ENCODE measurements around the gene DRAP1. TPM values are rescaled to one million over a fixed set of nuclear protein-coding genes. Genes with fewer than 3 reads are reported as not detected.

Gene DRAP1
- total RNA-seq, 1 donor from 2014 or later: 118 TPM

- no peaks in the 10 kb centered on the region for H3K9me3 Mint-ChIP-seq
- peak within 1 kb of the TSS; percentile 88 for H3K4me3 Mint-ChIP-seq (ENCODE audit: low read depth)
- H3K4me1 Mint-ChIP-seq (ENCODE audit: low read depth): peaks cover 19% of the 10 kb centered on the region
- intact Hi-C loops (cut with micrococcal nuclease): loop anchor here (1.0 to 2.0 kb wide), 4 partner anchors 10 to 59 kb away; partner anchors contain the start of genes FOSL1 and SART1
- no peak for DNase-seq (ENCODE audit: low spot score)
- H3K27me3 Mint-ChIP-seq (ENCODE audit: low read depth): no peaks in the 10 kb centered on the region
- peak within 1 kb of the TSS; percentile 85 for H3K27ac Mint-ChIP-seq
- H3K36me3 Mint-ChIP-seq (ENCODE audit: low read depth): peaks cover 39% of the 10 kb centered on the region
These were observed 750 bp upstream of the DRAP1 start, which contains the start of gene C11orf68 for GRCh38 chr11:65918211-65919140. C11orf68 (minus strand) TSS chr11:65919062; CDS start chr11:65919031, 31 bp downstream.

- H3K27me3 Mint-ChIP-seq (ENCODE audit: low read depth): no peaks in the 10 kb centered on the region
- no peaks in the 10 kb centered on the region for H3K9me3 Mint-ChIP-seq
- peak overlapping the region; percentile 85 for H3K27ac Mint-ChIP-seq
- H3K4me1 Mint-ChIP-seq (ENCODE audit: low read depth): peaks cover 19% of the 10 kb centered on the region
- intact Hi-C loops (cut with micrococcal nuclease): loop anchor here (1.0 to 2.0 kb wide), 4 partner anchors 9 to 60 kb away; partner anchors contain the start of genes FOSL1 and SART1
- peak overlapping the region; percentile 88 for H3K4me3 Mint-ChIP-seq (ENCODE audit: low read depth)
- peaks cover 40% of the 10 kb centered on the region for H3K36me3 Mint-ChIP-seq (ENCODE audit: low read depth)
- no peak for DNase-seq (ENCODE audit: low spot score)
These were observed 546 bp downstream of the DRAP1 start for GRCh38 chr11:65919573-65920371.

- intact Hi-C loops (cut with micrococcal nuclease): no loop called here
- H3K9me3 Mint-ChIP-seq: no peaks in the 10 kb centered on the region
- no peak for DNase-seq (ENCODE audit: low spot score)
- H3K4me1 Mint-ChIP-seq (ENCODE audit: low read depth): peaks cover 15% of the 10 kb centered on the region
- no peaks in the 10 kb centered on the region for H3K27me3 Mint-ChIP-seq (ENCODE audit: low read depth)
- H3K36me3 Mint-ChIP-seq (ENCODE audit: low read depth): peaks cover 40% of the 10 kb centered on the region
- peak overlapping the region; percentile 85 for H3K27ac Mint-ChIP-seq
- H3K4me3 Mint-ChIP-seq (ENCODE audit: low read depth): peak overlapping the region; percentile 88
These were observed 1.2 kb downstream of the DRAP1 start for GRCh38 chr11:65920372-65920802.

- H3K9me3 Mint-ChIP-seq: no peaks in the 10 kb centered on the region
- no peak overlapping the region for H3K27ac Mint-ChIP-seq
- intact Hi-C loops (cut with micrococcal nuclease): no loop called here
These were observed 1.9 kb downstream of the DRAP1 start for GRCh38 chr11:65921033-65921555.

GRCh38 chr11:65921876-65922275, 2.6 kb downstream of the DRAP1 start:
- no peak overlapping the region for H3K27ac Mint-ChIP-seq
- no peaks in the 10 kb centered on the region for H3K9me3 Mint-ChIP-seq

More at GRCh38 chr11:65921033-65921555, 1.9 kb downstream of the DRAP1 start:
- no peak for DNase-seq (ENCODE audit: low spot score)
- H3K36me3 Mint-ChIP-seq (ENCODE audit: low read depth): peaks cover 40% of the 10 kb centered on the region
- H3K27me3 Mint-ChIP-seq (ENCODE audit: low read depth): no peaks in the 10 kb centered on the region
- peak overlapping the region; percentile 88 for H3K4me3 Mint-ChIP-seq (ENCODE audit: low read depth)
- H3K4me1 Mint-ChIP-seq (ENCODE audit: low read depth): peaks cover 13% of the 10 kb centered on the region

GRCh38 chr11:65922565-65922964, 3.3 kb downstream of the DRAP1 start:
- peaks cover 30% of the 10 kb centered on the region for H3K36me3 Mint-ChIP-seq (ENCODE audit: low read depth)
- intact Hi-C loops (cut with micrococcal nuclease): no loop called here
- no peaks in the 10 kb centered on the region for H3K27me3 Mint-ChIP-seq (ENCODE audit: low read depth)
- no peak overlapping the region for H3K27ac Mint-ChIP-seq
- no peaks in the 10 kb centered on the region for H3K9me3 Mint-ChIP-seq
- no peak for DNase-seq (ENCODE audit: low spot score)
- H3K4me3 Mint-ChIP-seq (ENCODE audit: low read depth): no peak overlapping the region
- H3K4me1 Mint-ChIP-seq (ENCODE audit: low read depth): peaks cover 13% of the 10 kb centered on the region

More at GRCh38 chr11:65921876-65922275, 2.6 kb downstream of the DRAP1 start:
- no peak for DNase-seq (ENCODE audit: low spot score)
- Mint-ChIP-seq H3K4me3 (ENCODE audit: low read depth) (no peak overlapping the region), H3K4me1 (ENCODE audit: low read depth) (peaks cover 11% of the 10 kb centered on the region), H3K36me3 (ENCODE audit: low read depth) (peaks cover 34% of the 10 kb centered on the region), H3K27me3 (ENCODE audit: low read depth) (no peaks in the 10 kb centered on the region)
- intact Hi-C loops (cut with micrococcal nuclease): no loop called here

GRCh38 chr11:65925397-65925796, 6.2 kb downstream of the DRAP1 start:
- Mint-ChIP-seq H3K4me3 (ENCODE audit: low read depth) (no peak overlapping the region), H3K36me3 (ENCODE audit: low read depth) (peaks cover 23% of the 10 kb centered on the region), H3K4me1 (ENCODE audit: low read depth) (peaks cover 24% of the 10 kb centered on the region), H3K27me3 (ENCODE audit: low read depth) (no peaks in the 10 kb centered on the region), H3K9me3 (no peaks in the 10 kb centered on the region), H3K27ac (no peak overlapping the region)
- intact Hi-C loops (cut with micrococcal nuclease): loop anchor here (5.0 kb wide), 1 partner anchor 33 kb away; the partner anchor contains the start of gene CCDC85B
- DNase-seq (ENCODE audit: low spot score): no peak

- H3K27me3 Mint-ChIP-seq (ENCODE audit: low read depth): no peaks in the 10 kb centered on the region
- intact Hi-C loops (cut with micrococcal nuclease): loop anchor here (1.0 to 5.0 kb wide), 3 partner anchors 9 to 36 kb away; partner anchors contain the start of genes C11orf68, CCDC85B, DRAP1 and SART1
- peak overlapping the region; percentile 65 for H3K4me3 Mint-ChIP-seq (ENCODE audit: low read depth)
- H3K36me3 Mint-ChIP-seq (ENCODE audit: low read depth): peaks cover 6% of the 10 kb centered on the region
- H3K9me3 Mint-ChIP-seq: no peaks in the 10 kb centered on the region
- peak overlapping the region; percentile 89 for H3K27ac Mint-ChIP-seq
- H3K4me1 Mint-ChIP-seq (ENCODE audit: low read depth): peaks cover 31% of the 10 kb centered on the region
- peak; percentile 75 for DNase-seq (ENCODE audit: low spot score)
These were observed 8.7 kb downstream of the DRAP1 start for GRCh38 chr11:65927904-65928397.

GRCh38 chr11:65928667-65929066, 9.4 kb downstream of the DRAP1 start:
- peaks cover 31% of the 10 kb centered on the region for H3K4me1 Mint-ChIP-seq (ENCODE audit: low read depth)
- H3K4me3 Mint-ChIP-seq (ENCODE audit: low read depth): peak overlapping the region; percentile 57
- H3K27me3 Mint-ChIP-seq (ENCODE audit: low read depth): no peaks in the 10 kb centered on the region
- H3K9me3 Mint-ChIP-seq: no peaks in the 10 kb centered on the region
- H3K27ac Mint-ChIP-seq: peak overlapping the region; percentile 89
- no peak for DNase-seq (ENCODE audit: low spot score)
- H3K36me3 Mint-ChIP-seq (ENCODE audit: low read depth): no peaks in the 10 kb centered on the region
- intact Hi-C loops (cut with micrococcal nuclease): loop anchor here (1.0 to 5.0 kb wide), 3 partner anchors 9 to 36 kb away; partner anchors contain the start of genes C11orf68, CCDC85B, DRAP1 and SART1

- intact Hi-C loops (cut with micrococcal nuclease): no loop called here
- H3K4me3 Mint-ChIP-seq (ENCODE audit: low read depth): no peak overlapping the region
- peaks cover 29% of the 10 kb centered on the region for H3K4me1 Mint-ChIP-seq (ENCODE audit: low read depth)
- H3K9me3 Mint-ChIP-seq: no peaks in the 10 kb centered on the region
- H3K36me3 Mint-ChIP-seq (ENCODE audit: low read depth): no peaks in the 10 kb centered on the region
- H3K27me3 Mint-ChIP-seq (ENCODE audit: low read depth): no peaks in the 10 kb centered on the region
- no peak for DNase-seq (ENCODE audit: low spot score)
- peak overlapping the region; percentile 71 for H3K27ac Mint-ChIP-seq
These were observed 12.7 kb downstream of the DRAP1 start for GRCh38 chr11:65931773-65932557.

- no peak for DNase-seq (ENCODE audit: low spot score)
- intact Hi-C loops (cut with micrococcal nuclease): no loop called here
- peaks cover 23% of the 10 kb centered on the region for H3K4me1 Mint-ChIP-seq (ENCODE audit: low read depth)
- no peaks in the 10 kb centered on the region for H3K36me3 Mint-ChIP-seq (ENCODE audit: low read depth)
- H3K4me3 Mint-ChIP-seq (ENCODE audit: low read depth): no peak overlapping the region
- H3K27me3 Mint-ChIP-seq (ENCODE audit: low read depth): no peaks in the 10 kb centered on the region
- H3K27ac Mint-ChIP-seq: no peak overlapping the region
- H3K9me3 Mint-ChIP-seq: no peaks in the 10 kb centered on the region
These were observed 13.3 kb downstream of the DRAP1 start for GRCh38 chr11:65932558-65932919.

All from activated T-helper 2 cell treated with anti-CD3 and anti-CD28 coated beads, Interferon-gamma antibody, Interleukin-2, Interleukin-4, amounts not matched to agents 10 μg/mL and 5 μg/mL and 100 μg/mL, durations not matched to agents 14 hours and 24 hours and 36 hours (primary cell).